GM12878 (cell line): ENCODE data around the gene ODC1.

ENCODE experiments used
- CREM ChIP-seq: IDR thresholded peaks from 2 replicates; pipeline ENCODE4 v1.6.1; 2014; ENCODE audit warnings: antibody characterized with exemption, low read depth
- IRF3 ChIP-seq: fragments of 450-650 bp; IDR thresholded peaks from 2 replicates; pipeline ENCODE4 v1.6.1; 2014; ENCODE audit warnings: mild to moderate bottlenecking
- JUND ChIP-seq: IDR thresholded peaks from 2 replicates; pipeline ENCODE4 v1.6.1; 2012; ENCODE audit warnings: low read depth, mild to moderate bottlenecking, low read length, improper control_type of control experiment, moderate library complexity
- MYC ChIP-seq: IDR thresholded peaks from 2 replicates; pipeline ENCODE4 v1.6.1; 2011; ENCODE audit warnings: mild to moderate bottlenecking, low read length, moderate library complexity, inconsistent platforms; ENCODE audit not compliant: insufficient read depth, insufficient replicate concordance, insufficient read length, severe bottlenecking
- POLR2A ChIP-seq: IDR thresholded peaks from 2 replicates; pipeline ENCODE4 v1.6.1; 2011; ENCODE audit warnings: low read depth, mild to moderate bottlenecking, low read length
- ZBTB11 ChIP-seq: fragments of 450-650 bp; formaldehyde crosslinking; IDR thresholded peaks from 2 replicates; pipeline ENCODE4 v1.5.0; 2022; ENCODE audit warnings: mild to moderate bottlenecking, missing genetic modification characterization
- ZNF217 ChIP-seq: fragments of 450-650 bp; IDR thresholded peaks from 2 replicates; pipeline ENCODE4 v1.6.1; 2017; ENCODE audit warnings: antibody characterized with exemption, mild to moderate bottlenecking
- ZNF622 ChIP-seq: fragments of 450-650 bp; IDR thresholded peaks from 2 replicates; pipeline ENCODE4 v1.6.1; 2017; ENCODE audit warnings: mild to moderate bottlenecking, inconsistent platforms
- TF ChIP-seq, protein P1 (sequence below): IDR thresholded peaks from 2 replicates; pipeline ENCODE4 v1.6.1; 2011; ENCODE audit warnings: mild to moderate bottlenecking, low read depth, low read length, moderate library complexity; ENCODE audit not compliant: insufficient replicate concordance

DNA sequence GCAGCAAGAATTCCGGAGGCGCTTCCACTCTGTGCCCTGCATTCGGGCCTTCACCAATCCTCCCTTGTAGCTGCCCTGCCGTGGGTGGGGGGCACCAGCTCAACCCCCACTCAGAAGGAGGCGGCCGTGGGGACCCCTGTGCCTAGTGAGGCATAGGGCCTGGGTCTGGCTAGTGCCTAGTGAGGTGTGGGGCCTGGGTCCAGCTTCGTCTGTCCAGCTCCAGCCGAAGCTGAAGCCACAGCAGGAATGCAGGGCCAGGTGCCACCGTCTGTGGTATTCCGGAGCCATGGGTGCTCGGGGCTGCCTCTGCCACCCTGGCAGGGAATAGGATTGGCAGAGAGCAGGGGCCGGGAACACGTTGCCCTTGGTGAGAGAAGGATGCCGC, 12.3 kb downstream of the ODC1 start:
- no peak for TF ChIP-seq JUND
- TF ChIP-seq, protein P1, sequence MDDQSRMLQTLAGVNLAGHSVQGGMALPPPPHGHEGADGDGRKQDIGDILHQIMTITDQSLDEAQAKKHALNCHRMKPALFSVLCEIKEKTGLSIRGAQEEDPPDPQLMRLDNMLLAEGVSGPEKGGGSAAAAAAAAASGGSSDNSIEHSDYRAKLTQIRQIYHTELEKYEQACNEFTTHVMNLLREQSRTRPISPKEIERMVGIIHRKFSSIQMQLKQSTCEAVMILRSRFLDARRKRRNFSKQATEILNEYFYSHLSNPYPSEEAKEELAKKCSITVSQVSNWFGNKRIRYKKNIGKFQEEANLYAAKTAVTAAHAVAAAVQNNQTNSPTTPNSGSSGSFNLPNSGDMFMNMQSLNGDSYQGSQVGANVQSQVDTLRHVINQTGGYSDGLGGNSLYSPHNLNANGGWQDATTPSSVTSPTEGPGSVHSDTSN: no peak
- no peak for TF ChIP-seq ZBTB11 (CRISPR knock-in tag)
- no peak for TF ChIP-seq IRF3
- no peak for TF ChIP-seq POLR2A
- TF ChIP-seq ZNF622: no peak
- no peak for TF ChIP-seq ZNF217
- no peak for TF ChIP-seq MYC
- TF ChIP-seq CREM: no peak
